HG02798 (cell line): ENCODE data around the gene SLC46A2.

Source experiments
- ATAC-seq: cut with Tn5 transposase; IDR thresholded peaks from one replicate; pipeline ENCODE4 v1.9.1; 2021; ENCODE audit warnings: mild to moderate bottlenecking; ENCODE audit not compliant: unreplicated experiment, poor library complexity

The SLC46A2 gene

GRCh38 chr9:112861638-112862555 is 28.8 kb downstream of the SLC46A2 start:
- no peak for ATAC-seq

GRCh38 chr9:112861155-112861554 is 29.5 kb downstream of the SLC46A2 start:
- no peak for ATAC-seq

GRCh38 chr9:112860451-112860850 is 30.2 kb downstream of the SLC46A2 start:
- ATAC-seq = no peak

GRCh38 chr9:112858625-112859147 is 32.0 kb downstream of the SLC46A2 start:
- ATAC-seq = peak; percentile 52

- no peak for ATAC-seq
Measured at GRCh38 chr9:112858005-112858404, 32.7 kb downstream of the SLC46A2 start.

- ATAC-seq = no peak
Measured at GRCh38 chr9:112856843-112857242, 33.8 kb downstream of the SLC46A2 start.

GRCh38 chr9:112856200-112856599 is 34.5 kb downstream of the SLC46A2 start:
- no peak for ATAC-seq

GRCh38 chr9:112854657-112855056 is 36.0 kb downstream of the SLC46A2 start:
- no peak for ATAC-seq

- ATAC-seq = no peak
Measured at GRCh38 chr9:112853882-112854585, 36.6 kb downstream of the SLC46A2 start.

- no peak for ATAC-seq
Measured at GRCh38 chr9:112852741-112853504, 37.8 kb downstream of the SLC46A2 start.

- no peak for ATAC-seq
Measured at GRCh38 chr9:112850840-112851239, 39.8 kb downstream of the SLC46A2 start.

GRCh38 chr9:112849363-112849922 is 41.2 kb downstream of the SLC46A2 start:
- ATAC-seq = no peak

GRCh38 chr9:112848316-112849151 is 42.1 kb downstream of the SLC46A2 start:
- no peak for ATAC-seq

- ATAC-seq = no peak
Measured at GRCh38 chr9:112846528-112847488, 43.9 kb downstream of the SLC46A2 start.

GRCh38 chr9:112844771-112845542 is 45.7 kb downstream of the SLC46A2 start:
- ATAC-seq = peak; percentile 70

- no peak for ATAC-seq
Measured at GRCh38 chr9:112842555-112842954, 48.1 kb downstream of the SLC46A2 start.

GRCh38 chr9:112841261-112841660 is 49.4 kb downstream of the SLC46A2 start:
- no peak for ATAC-seq
